Esophagus muscularis mucosa (tissue), 4 donors: ENCODE results near the gene FAM47E.

Source experiments
- EP300 ChIP-seq: sonication (generic); formaldehyde crosslinking; IDR thresholded peaks from one replicate; pipeline ENCODE4 v1.6.1; 2017; ENCODE audit warnings: antibody characterized with exemption
- POLR2A ChIP-seq: fragments of 450-650 bp; IDR thresholded peaks from one replicate; pipeline ENCODE4 v1.6.1; 2017; ENCODE audit warnings: antibody characterized with exemption, moderate library complexity, mild to moderate bottlenecking, low read depth
- POLR2AphosphoS5 ChIP-seq, 2 donors: sonication (generic); formaldehyde crosslinking; IDR thresholded peaks; one replicate each; pipeline ENCODE4 v1.6.1; 2017; ENCODE audit warnings: antibody characterized with exemption in 2 of 2
- TF ChIP-seq, protein P1 (sequence below), 3 experiments: fragments of 200-600 bp in 2 of 3; fragments of 450-650 bp in 1 of 3; sonication (generic) in 2 of 3; IDR thresholded peaks; one replicate each; pipeline ENCODE4 v1.5.1; 2017 to 2019; ENCODE audit warnings: antibody characterized with exemption in 3 of 3, mild to moderate bottlenecking in 2 of 3, moderate library complexity in 1 of 3

DNA sequence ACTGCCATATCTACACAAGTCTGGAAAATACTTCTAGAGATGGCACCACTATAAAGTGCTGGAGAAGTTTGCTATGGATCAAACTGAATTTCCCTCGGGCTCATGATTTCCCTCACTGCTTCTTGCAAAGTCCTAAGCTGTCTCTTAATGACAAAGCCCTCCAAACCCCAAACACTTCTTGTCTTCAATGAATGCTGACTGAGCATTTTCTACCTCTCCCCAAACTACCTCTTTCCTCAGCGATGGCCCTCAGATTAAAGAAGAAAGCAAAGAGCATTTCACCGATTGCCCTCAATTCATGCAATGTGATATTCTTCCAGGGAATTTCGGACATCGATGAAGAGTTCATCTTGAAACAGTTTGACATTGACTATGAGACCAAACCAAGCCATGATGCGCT, 19.7 kb downstream of the FAM47E start:
- no peak for TF ChIP-seq EP300
- TF ChIP-seq POLR2AphosphoS5 (IDR thresholded peaks at IDR 0.05) = no peak
- TF ChIP-seq, protein P1, sequence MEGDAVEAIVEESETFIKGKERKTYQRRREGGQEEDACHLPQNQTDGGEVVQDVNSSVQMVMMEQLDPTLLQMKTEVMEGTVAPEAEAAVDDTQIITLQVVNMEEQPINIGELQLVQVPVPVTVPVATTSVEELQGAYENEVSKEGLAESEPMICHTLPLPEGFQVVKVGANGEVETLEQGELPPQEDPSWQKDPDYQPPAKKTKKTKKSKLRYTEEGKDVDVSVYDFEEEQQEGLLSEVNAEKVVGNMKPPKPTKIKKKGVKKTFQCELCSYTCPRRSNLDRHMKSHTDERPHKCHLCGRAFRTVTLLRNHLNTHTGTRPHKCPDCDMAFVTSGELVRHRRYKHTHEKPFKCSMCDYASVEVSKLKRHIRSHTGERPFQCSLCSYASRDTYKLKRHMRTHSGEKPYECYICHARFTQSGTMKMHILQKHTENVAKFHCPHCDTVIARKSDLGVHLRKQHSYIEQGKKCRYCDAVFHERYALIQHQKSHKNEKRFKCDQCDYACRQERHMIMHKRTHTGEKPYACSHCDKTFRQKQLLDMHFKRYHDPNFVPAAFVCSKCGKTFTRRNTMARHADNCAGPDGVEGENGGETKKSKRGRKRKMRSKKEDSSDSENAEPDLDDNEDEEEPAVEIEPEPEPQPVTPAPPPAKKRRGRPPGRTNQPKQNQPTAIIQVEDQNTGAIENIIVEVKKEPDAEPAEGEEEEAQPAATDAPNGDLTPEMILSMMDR (IDR thresholded peaks at IDR 0.05) = no peak
- no peak for TF ChIP-seq POLR2A
